H1 (cell line): ENCODE data around the gene FAM151A.

Experiments
- ASH2L ChIP-seq: fragments of 200-600, 300-600 bp; sonication (generic); IDR thresholded peaks from one replicate; pipeline ENCODE4 v1.7.1; 2017; ENCODE audit warnings: low read length
- CREB1 ChIP-seq: IDR thresholded peaks from 2 replicates; pipeline ENCODE4 v1.6.1; 2012; ENCODE audit warnings: inconsistent platforms
- CTCF ChIP-seq, 3 experiments: IDR thresholded peaks; 1 replicate in 2 of 3; 2 replicates in 1 of 3; pipeline versions ENCODE4 v1.5.1 to v1.6.1; 2011; ENCODE audit warnings: low read length in 3 of 3, mild to moderate bottlenecking in 3 of 3, inconsistent platforms in 2 of 3, low read depth in 1 of 3, moderate library complexity in 1 of 3; ENCODE audit not compliant: insufficient read depth in 1 of 3; ENCODE audit errors: control extremely low read depth in 1 of 3
- EP300 ChIP-seq, 2 experiments: IDR thresholded peaks; 1 replicate in 1 of 2; 2 replicates in 1 of 2; pipeline ENCODE4 v1.6.1; 2011 to 2012; ENCODE audit warnings: low read depth in 2 of 2, low read length in 2 of 2, mild to moderate bottlenecking in 2 of 2, borderline replicate concordance in 1 of 2, inconsistent platforms in 1 of 2, moderate library complexity in 1 of 2
- EZH2 ChIP-seq: fragments of 200-600 bp; sonication (generic); IDR thresholded peaks from 2 replicates; pipeline ENCODE4 v1.7.1; 2012; ENCODE audit warnings: low read depth, mild to moderate bottlenecking, moderate library complexity, low read length, inconsistent platforms; ENCODE audit not compliant: severe bottlenecking
- GABPA ChIP-seq: IDR thresholded peaks from 2 replicates; pipeline ENCODE4 v1.6.1; 2011; ENCODE audit warnings: mild to moderate bottlenecking, low read length, moderate library complexity, borderline replicate concordance; ENCODE audit not compliant: insufficient read depth
- JUND ChIP-seq: IDR thresholded peaks from 2 replicates; pipeline ENCODE4 v1.6.1; 2011; ENCODE audit warnings: mild to moderate bottlenecking, improper control_type of control experiment, low read length
- POLR2A ChIP-seq, 2 experiments: IDR thresholded peaks; 1 replicate in 1 of 2; 2 replicates in 1 of 2; pipeline ENCODE4 v1.6.1; 2011; ENCODE audit warnings: low read depth in 2 of 2, low read length in 2 of 2, mild to moderate bottlenecking in 2 of 2; ENCODE audit errors: control extremely low read depth in 1 of 2
- POLR2AphosphoS5 ChIP-seq: IDR thresholded peaks from 2 replicates; pipeline ENCODE4 v1.6.1; 2011; ENCODE audit warnings: low read depth, low read length
- RAD21 ChIP-seq, 2 experiments: IDR thresholded peaks in 1 of 2; conservative IDR thresholded peaks in 1 of 2; 2 replicates each; pipeline ENCODE4 v1.6.1; 2011; ENCODE audit warnings: low read depth in 2 of 2, low read length in 2 of 2, improper control_type of control experiment in 1 of 2, inconsistent platforms in 1 of 2, mild to moderate bottlenecking in 1 of 2, moderate library complexity in 1 of 2
- RXRA ChIP-seq: IDR thresholded peaks from 2 replicates; pipeline ENCODE4 v1.6.1; 2011; ENCODE audit warnings: low read depth, mild to moderate bottlenecking, low read length, moderate library complexity; ENCODE audit not compliant: insufficient read depth
- SP1 ChIP-seq: IDR thresholded peaks from 2 replicates; pipeline ENCODE4 v1.6.1; 2011; ENCODE audit warnings: low read depth, low read length
- TF ChIP-seq, protein P1 (sequence below): IDR thresholded peaks from 2 replicates; pipeline ENCODE4 v1.6.1; 2011; ENCODE audit warnings: low read depth, mild to moderate bottlenecking, low read length; ENCODE audit not compliant: insufficient read depth

GRCh38 chr1:54665852-54666251, 42.5 kb upstream of the FAM151A start:
- TF ChIP-seq CREB1 (no peak), EP300 (IDR thresholded peaks at IDR 0.05; ENCODE audit: borderline replicate concordance in 1 of 2, low read depth in 2 of 2, low read length in 2 of 2) (no peak), CTCF (IDR thresholded peaks at IDR 0.05; ENCODE audit: control extremely low read depth in 1 of 3, insufficient read depth in 1 of 3, low read depth in 1 of 3, low read length in 3 of 3) (no peak), POLR2A (IDR thresholded peaks at IDR 0.05; ENCODE audit: control extremely low read depth in 1 of 2, low read depth in 2 of 2, low read length in 2 of 2) (no peak), SP1 (no peak), ASH2L (no peak), RXRA (no peak), JUND (no peak), GABPA (no peak), POLR2AphosphoS5 (no peak), RAD21 (IDR thresholded peaks at IDR 0.05 in 1 of 2, conservative IDR thresholded peaks at IDR 0.05 in 1 of 2; ENCODE audit: low read depth in 2 of 2, low read length in 2 of 2) (no peak), EZH2 (no peak)
- TF ChIP-seq, protein P1, sequence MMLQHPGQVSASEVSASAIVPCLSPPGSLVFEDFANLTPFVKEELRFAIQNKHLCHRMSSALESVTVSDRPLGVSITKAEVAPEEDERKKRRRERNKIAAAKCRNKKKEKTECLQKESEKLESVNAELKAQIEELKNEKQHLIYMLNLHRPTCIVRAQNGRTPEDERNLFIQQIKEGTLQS, result no peak
